ENCODE measurements around the gene MICAL2. TPM values are rescaled to one million over a fixed set of nuclear protein-coding genes. Genes with fewer than 3 reads are reported as not detected.

MICAL2 gene
- total RNA-seq, 1 donor from 2014 or later: 4.4 TPM

- Mint-ChIP-seq H3K27ac (ENCODE audit: unreplicated experiment) (no peak overlapping the region), H3K4me1 (ENCODE audit: low read depth, unreplicated experiment) (peaks cover 45% of the 10 kb centered on the region), H3K9me3 (ENCODE audit: unreplicated experiment) (peaks cover 4% of the 10 kb centered on the region), H3K27me3 (ENCODE audit: unreplicated experiment) (peaks cover 6% of the 10 kb centered on the region), H3K4me3 (ENCODE audit: unreplicated experiment) (no peak overlapping the region), H3K36me3 (ENCODE audit: unreplicated experiment) (peaks cover 4% of the 10 kb centered on the region)
- peak; percentile 59 for TF ChIP-seq CTCF (IDR thresholded peaks at IDR 0.05; ENCODE audit: partially characterized antibody, unreplicated experiment)
- no peak for DNase-seq
Observed at GRCh38 chr11:12122083-12122482, 11.7 kb downstream of the MICAL2 start.

GRCh38 chr11:12123273-12123672 is 12.9 kb downstream of the MICAL2 start:
- H3K4me3 Mint-ChIP-seq (ENCODE audit: unreplicated experiment): no peak overlapping the region
- no peak overlapping the region for H3K27ac Mint-ChIP-seq (ENCODE audit: unreplicated experiment)
- TF ChIP-seq CTCF (IDR thresholded peaks at IDR 0.05; ENCODE audit: partially characterized antibody, unreplicated experiment): no peak
- no peak for DNase-seq
- peaks cover 44% of the 10 kb centered on the region for H3K4me1 Mint-ChIP-seq (ENCODE audit: low read depth, unreplicated experiment)
- peaks cover 5% of the 10 kb centered on the region for H3K27me3 Mint-ChIP-seq (ENCODE audit: unreplicated experiment)
- peaks cover 4% of the 10 kb centered on the region for H3K36me3 Mint-ChIP-seq (ENCODE audit: unreplicated experiment)
- peaks cover 4% of the 10 kb centered on the region for H3K9me3 Mint-ChIP-seq (ENCODE audit: unreplicated experiment)

GRCh38 chr11:12123799-12124198 is 13.4 kb downstream of the MICAL2 start:
- peaks cover 4% of the 10 kb centered on the region for H3K36me3 Mint-ChIP-seq (ENCODE audit: unreplicated experiment)
- H3K27me3 Mint-ChIP-seq (ENCODE audit: unreplicated experiment): peaks cover 5% of the 10 kb centered on the region
- peaks cover 4% of the 10 kb centered on the region for H3K9me3 Mint-ChIP-seq (ENCODE audit: unreplicated experiment)
- peaks cover 38% of the 10 kb centered on the region for H3K4me1 Mint-ChIP-seq (ENCODE audit: low read depth, unreplicated experiment)
- no peak for TF ChIP-seq CTCF (IDR thresholded peaks at IDR 0.05; ENCODE audit: partially characterized antibody, unreplicated experiment)
- H3K27ac Mint-ChIP-seq (ENCODE audit: unreplicated experiment): no peak overlapping the region
- no peak overlapping the region for H3K4me3 Mint-ChIP-seq (ENCODE audit: unreplicated experiment)
- DNase-seq: no peak

- DNase-seq: no peak
- H3K4me1 Mint-ChIP-seq (ENCODE audit: low read depth, unreplicated experiment): peaks cover 33% of the 10 kb centered on the region
- no peak overlapping the region for H3K27ac Mint-ChIP-seq (ENCODE audit: unreplicated experiment)
Observed at GRCh38 chr11:12124306-12124705, 13.9 kb downstream of the MICAL2 start.

More at GRCh38 chr11:12124306-12124705, 13.9 kb downstream of the MICAL2 start:
- Mint-ChIP-seq H3K36me3 (ENCODE audit: unreplicated experiment) (peaks cover 4% of the 10 kb centered on the region), H3K9me3 (ENCODE audit: unreplicated experiment) (peaks cover 4% of the 10 kb centered on the region), H3K4me3 (ENCODE audit: unreplicated experiment) (peak overlapping the region; percentile 18), H3K27me3 (ENCODE audit: unreplicated experiment) (peaks cover 5% of the 10 kb centered on the region)
- no peak for TF ChIP-seq CTCF (IDR thresholded peaks at IDR 0.05; ENCODE audit: partially characterized antibody, unreplicated experiment)

All from glutamatergic neuron (in vitro differentiated cells).